Left lung (tissue), 10 donors: ENCODE measurements around the gene CLDN5. TPM values are rescaled to one million over a fixed set of nuclear protein-coding genes. Genes with fewer than 3 reads are reported as not detected.

Source experiments
- ATAC-seq: fragments of 200-7000 bp; cut with Tn5 transposase; one replicate; pipeline ENCODE4 v1.9.1; 2020; ENCODE audit warnings: moderate library complexity
- DNase-seq, 4 donors: peaks; one replicate each; pipeline ENCODE4 v3.0.0-alpha.2; 2013 to 2020
- H3K27ac ChIP-seq, 2 donors: fragments of 200-600 bp; sonication (generic) in 1 of 2; one replicate each; pipeline versions ENCODE4 v1.5.0 to v1.8.0; 2020 to 2021
- H3K27me3 ChIP-seq, 2 donors: fragments of 200-600 bp; sonication (generic) in 1 of 2; one replicate each; pipeline versions ENCODE4 v1.5.0 to v1.8.0; 2020 to 2021
- H3K36me3 ChIP-seq, 2 donors: fragments of 200-600 bp; sonication (generic) in 1 of 2; one replicate each; pipeline versions ENCODE4 v1.5.0 to v1.8.0; 2020 to 2021
- H3K4me1 ChIP-seq, 2 donors: fragments of 200-600 bp; one replicate each; pipeline ENCODE4 v1.8.0; 2021
- H3K4me3 ChIP-seq, 2 donors: fragments of 200-600 bp; sonication (generic) in 1 of 2; one replicate each; pipeline versions ENCODE4 v1.5.0 to v1.8.0; 2020 to 2021; ENCODE audit warnings: mild to moderate bottlenecking in 1 of 2
- H3K9me3 ChIP-seq, 2 donors: fragments of 200-600 bp; sonication (generic) in 1 of 2; one replicate each; pipeline versions ENCODE4 v1.5.0 to v1.8.0; 2020 to 2021
- intact Hi-C, 2 donors: fragments of 100-400 bp; cut with DNase I; formaldehyde crosslinking; loops; one replicate each; pipeline versions ENCODE4 v1.11.2 to v1.14.2; 2022
- polyA plus RNA-seq, 6 donors: library from polyadenylated mRNA; unstranded; fragments of 120-200 nt; gene quantifications; one replicate each; pipeline ENCODE4 v1.2.1, GENCODE V29; 2013; ENCODE audit not compliant: insufficient read length in 6 of 6
- total RNA-seq, 2 donors: library from RNA; stranded (reverse); fragmentation: NEBNext Ultra II Directional; extraction: Animal tissue kit (Norgen Biotek cat#: 25700); gene quantifications; one replicate each; pipeline ENCODE4 v1.2.1, GENCODE V29; 2021
- TF ChIP-seq, protein P1 (sequence below), 2 donors: fragments of 200-600 bp; sonication (generic) in 1 of 2; IDR thresholded peaks; one replicate each; pipeline versions ENCODE4 v1.5.0 to v1.8.0; 2021; ENCODE audit warnings: antibody characterized with exemption in 2 of 2
- donor health status: DM: no; HTN: yes; CAD: no.
- donor health status: DM: no; HTN: no; CAD: no.

CLDN5 gene
- total and polyA plus RNA-seq, 8 donors: 56.4 to 90.7 (median 70.8) TPM

DNA sequence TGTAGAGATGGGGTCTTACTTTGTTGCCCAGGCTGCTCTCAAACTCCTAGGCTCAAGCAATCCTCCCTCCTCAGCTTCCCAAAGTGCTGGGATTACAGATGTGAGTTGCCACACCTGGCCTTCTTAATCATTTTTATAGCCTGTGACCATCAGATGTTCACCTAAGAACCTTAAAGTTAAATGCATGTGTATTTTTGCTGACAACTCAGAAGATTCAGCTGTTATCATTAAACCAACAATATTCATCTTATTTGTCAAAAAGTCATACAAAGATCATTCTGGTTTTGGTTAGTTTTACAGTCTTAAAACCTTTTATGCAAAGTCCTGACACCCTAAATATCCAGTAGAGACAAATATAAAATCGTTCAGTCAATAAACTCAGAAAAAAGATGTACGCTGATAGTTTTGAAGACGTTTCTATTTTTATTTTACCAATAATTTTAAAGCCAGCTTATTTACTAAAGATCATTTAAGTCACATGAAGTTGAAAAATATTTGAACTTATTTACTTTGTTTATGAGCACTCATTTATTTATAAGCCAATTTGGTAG lies 22.2 kb downstream of the CLDN5 start:
- no peak overlapping the region for H3K27ac ChIP-seq
- no peaks in the 10 kb centered on the region for H3K9me3 ChIP-seq
- intact Hi-C loops: no loop called here
- no peaks in the 10 kb centered on the region for H3K4me1 ChIP-seq
- no peaks in the 10 kb centered on the region for H3K27me3 ChIP-seq
- ATAC-seq: no peak
- H3K36me3 ChIP-seq: no peaks in the 10 kb centered on the region
- no peak for DNase-seq
- H3K4me3 ChIP-seq: no peak overlapping the region
- TF ChIP-seq, protein P1, sequence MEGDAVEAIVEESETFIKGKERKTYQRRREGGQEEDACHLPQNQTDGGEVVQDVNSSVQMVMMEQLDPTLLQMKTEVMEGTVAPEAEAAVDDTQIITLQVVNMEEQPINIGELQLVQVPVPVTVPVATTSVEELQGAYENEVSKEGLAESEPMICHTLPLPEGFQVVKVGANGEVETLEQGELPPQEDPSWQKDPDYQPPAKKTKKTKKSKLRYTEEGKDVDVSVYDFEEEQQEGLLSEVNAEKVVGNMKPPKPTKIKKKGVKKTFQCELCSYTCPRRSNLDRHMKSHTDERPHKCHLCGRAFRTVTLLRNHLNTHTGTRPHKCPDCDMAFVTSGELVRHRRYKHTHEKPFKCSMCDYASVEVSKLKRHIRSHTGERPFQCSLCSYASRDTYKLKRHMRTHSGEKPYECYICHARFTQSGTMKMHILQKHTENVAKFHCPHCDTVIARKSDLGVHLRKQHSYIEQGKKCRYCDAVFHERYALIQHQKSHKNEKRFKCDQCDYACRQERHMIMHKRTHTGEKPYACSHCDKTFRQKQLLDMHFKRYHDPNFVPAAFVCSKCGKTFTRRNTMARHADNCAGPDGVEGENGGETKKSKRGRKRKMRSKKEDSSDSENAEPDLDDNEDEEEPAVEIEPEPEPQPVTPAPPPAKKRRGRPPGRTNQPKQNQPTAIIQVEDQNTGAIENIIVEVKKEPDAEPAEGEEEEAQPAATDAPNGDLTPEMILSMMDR (IDR thresholded peaks at IDR 0.05): no peak

DNA sequence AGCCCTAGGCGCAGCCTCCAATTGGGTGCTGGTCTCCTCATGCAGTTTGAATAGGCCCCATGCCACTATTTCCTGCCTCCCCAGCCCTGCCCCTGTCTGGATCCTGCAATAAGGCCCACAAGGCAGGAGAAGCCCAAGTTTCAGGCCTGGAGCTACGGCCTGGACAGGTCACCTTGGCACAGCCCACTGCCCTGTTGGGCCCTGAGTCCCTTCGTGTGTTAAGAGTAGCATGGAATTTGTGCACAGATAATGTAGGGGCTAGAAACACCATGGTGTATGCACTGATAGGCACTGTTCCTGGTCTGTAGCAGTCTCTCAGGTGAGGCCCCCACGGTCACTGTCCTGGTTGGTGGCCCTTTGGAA lies 24.3 kb downstream of the CLDN5 start:
- no peak for ATAC-seq
- TF ChIP-seq, protein P1 (IDR thresholded peaks at IDR 0.05): no peak
- no peak for DNase-seq
- no peaks in the 10 kb centered on the region for H3K27me3 ChIP-seq
- H3K27ac ChIP-seq: no peak overlapping the region
- intact Hi-C loops: loop anchor here (10.0 kb wide), 2 partner anchors 125 to 135 kb away; no protein-coding TSS in a partner anchor
- H3K4me3 ChIP-seq: no peak overlapping the region
- peaks cover 0 to 3% of the 10 kb centered on the region in 2 donors for H3K36me3 ChIP-seq
- no peaks in the 10 kb centered on the region for H3K9me3 ChIP-seq
- no peaks in the 10 kb centered on the region for H3K4me1 ChIP-seq

DNA sequence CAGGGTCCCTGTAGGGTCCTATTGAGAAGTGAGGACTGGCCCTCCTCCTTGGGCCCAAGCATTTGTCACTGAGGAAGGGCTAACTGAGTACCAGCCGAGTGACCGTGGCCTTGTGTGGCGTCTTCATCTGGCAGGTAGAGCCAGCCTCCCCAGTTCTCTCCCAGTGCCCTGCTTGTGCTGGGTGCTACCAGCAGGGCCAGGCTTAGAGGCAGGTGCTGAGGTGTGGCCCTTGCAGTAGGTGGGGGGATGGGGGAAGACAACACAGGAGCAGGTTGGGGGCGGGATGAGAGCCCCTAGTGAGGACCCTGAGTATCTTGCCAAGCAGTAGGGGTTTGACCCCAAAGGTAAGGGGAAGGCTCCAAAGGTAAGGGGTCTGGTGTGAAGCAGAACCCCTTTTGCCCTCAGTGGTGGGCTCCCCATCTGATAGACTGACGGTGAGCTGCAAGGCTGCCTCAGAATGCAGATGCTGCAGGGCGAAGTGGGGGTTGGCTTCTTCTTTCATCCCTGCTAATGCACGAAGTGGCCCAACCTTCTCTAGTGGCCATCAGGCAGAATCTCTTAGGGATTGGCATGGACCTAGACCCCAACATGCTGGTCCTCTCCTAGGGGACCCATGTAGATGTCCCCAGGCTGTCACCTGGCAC lies 24.9 kb downstream of the CLDN5 start:
- no peak for ATAC-seq
- Histone ChIP-seq H3K27me3 (no peaks in the 10 kb centered on the region), H3K36me3 (peaks cover 0 to 5% of the 10 kb centered on the region in 2 donors), H3K4me1 (no peaks in the 10 kb centered on the region), H3K9me3 (no peaks in the 10 kb centered on the region), H3K27ac (no peak overlapping the region), H3K4me3 (no peak overlapping the region)
- TF ChIP-seq, protein P1 (IDR thresholded peaks at IDR 0.05): no peak
- intact Hi-C loops: loop anchor here (10.0 kb wide), 2 partner anchors 125 to 135 kb away; no protein-coding TSS in a partner anchor
- no peak for DNase-seq

DNA sequence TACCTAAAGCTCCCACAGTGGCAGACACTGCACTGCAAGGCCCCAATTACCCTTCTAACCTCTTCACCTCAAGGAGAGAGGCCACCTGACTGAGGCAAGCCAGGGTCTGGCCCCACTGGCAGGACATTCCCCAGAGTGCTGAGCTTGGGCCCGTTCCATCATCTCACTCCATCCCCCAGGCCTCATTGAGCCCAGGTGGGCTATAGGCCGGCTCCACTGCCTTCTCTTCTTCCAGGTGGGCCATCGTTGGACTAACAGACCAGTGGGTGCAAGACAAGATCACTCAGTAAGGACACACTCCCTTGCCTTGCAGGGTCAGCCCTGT lies 25.4 kb downstream of the CLDN5 start:
- Histone ChIP-seq H3K36me3 (peaks cover 0 to 11% of the 10 kb centered on the region in 2 donors), H3K4me3 (no peak overlapping the region), H3K4me1 (no peaks in the 10 kb centered on the region), H3K27me3 (no peaks in the 10 kb centered on the region), H3K27ac (no peak overlapping the region), H3K9me3 (no peaks in the 10 kb centered on the region)
- intact Hi-C loops: loop anchor here (10.0 kb wide), 2 partner anchors 126 to 136 kb away; no protein-coding TSS in a partner anchor
- TF ChIP-seq, protein P1 (IDR thresholded peaks at IDR 0.05): no peak
- DNase-seq (no peak), ATAC-seq (no peak)

DNA sequence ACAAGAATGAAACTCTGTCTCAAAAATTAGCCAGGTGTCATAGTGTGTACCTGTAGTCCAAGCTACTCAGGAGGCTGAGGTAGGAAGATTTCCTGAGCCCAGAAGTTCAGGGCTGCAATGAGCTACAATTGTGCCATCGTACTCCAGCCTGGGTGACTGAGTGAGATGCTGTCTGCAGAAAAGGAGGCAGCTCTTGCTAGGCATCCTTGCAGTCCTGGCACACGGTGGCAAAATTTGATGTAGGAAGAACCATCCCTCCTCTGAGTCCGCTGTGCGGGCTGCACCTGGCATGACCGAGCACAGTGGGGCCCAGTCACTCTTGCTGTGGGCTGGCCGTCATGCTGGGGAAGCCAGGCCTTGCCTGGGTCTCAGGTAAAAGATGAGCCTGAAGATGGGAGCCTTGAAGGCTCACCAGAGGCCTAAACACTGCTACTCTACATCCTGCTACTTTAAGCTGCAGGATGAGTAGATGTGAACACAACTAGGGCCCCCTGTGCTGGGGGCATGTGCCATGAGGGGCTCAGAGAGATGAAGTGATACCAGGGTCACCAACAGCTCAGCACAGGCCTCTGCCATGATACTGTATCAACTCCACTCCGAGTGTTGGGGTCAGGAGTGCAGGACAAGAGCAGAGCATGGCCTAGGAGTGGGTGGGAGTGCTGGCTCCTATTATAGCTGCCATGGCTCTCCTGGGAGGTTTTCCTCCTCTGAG lies 25.9 kb downstream of the CLDN5 start:
- no peak for DNase-seq
- H3K27ac ChIP-seq: no peak overlapping the region
- H3K27me3 ChIP-seq: no peaks in the 10 kb centered on the region
- intact Hi-C loops: loop anchor here (10.0 kb wide), 2 partner anchors 126 to 136 kb away; no protein-coding TSS in a partner anchor
- no peak overlapping the region for H3K4me3 ChIP-seq
- no peak for ATAC-seq
- peaks cover 0 to 12% of the 10 kb centered on the region in 2 donors for H3K36me3 ChIP-seq
- no peaks in the 10 kb centered on the region for H3K9me3 ChIP-seq
- TF ChIP-seq, protein P1 (IDR thresholded peaks at IDR 0.05): no peak
- no peaks in the 10 kb centered on the region for H3K4me1 ChIP-seq
